Vagina (tissue), 2 donors: Measurements from ENCODE around the gene PSMD11.

Experiments used
- POLR2A ChIP-seq, 2 donors: fragments of 450-650 bp; IDR thresholded peaks; one replicate each; pipeline ENCODE4 v1.6.1; 2017; ENCODE audit warnings: antibody characterized with exemption in 2 of 2, mild to moderate bottlenecking in 2 of 2, moderate library complexity in 2 of 2
- POLR2AphosphoS5 ChIP-seq, 2 donors: sonication (generic); formaldehyde crosslinking; IDR thresholded peaks; one replicate each; pipeline ENCODE4 v1.9.0; 2017; ENCODE audit warnings: antibody characterized with exemption in 2 of 2, mild to moderate bottlenecking in 2 of 2, low read depth in 1 of 2; ENCODE audit not compliant: insufficient read depth in 1 of 2
- TF ChIP-seq, protein P1 (sequence below), 3 experiments: fragments of 450-650 bp in 2 of 3; fragments of 200-600 bp in 1 of 3; sonication (generic) in 1 of 3; IDR thresholded peaks; one replicate each; pipeline ENCODE4 v1.5.1; 2017 to 2019; ENCODE audit warnings: antibody characterized with exemption in 3 of 3, mild to moderate bottlenecking in 2 of 3, moderate library complexity in 2 of 3

DNA sequence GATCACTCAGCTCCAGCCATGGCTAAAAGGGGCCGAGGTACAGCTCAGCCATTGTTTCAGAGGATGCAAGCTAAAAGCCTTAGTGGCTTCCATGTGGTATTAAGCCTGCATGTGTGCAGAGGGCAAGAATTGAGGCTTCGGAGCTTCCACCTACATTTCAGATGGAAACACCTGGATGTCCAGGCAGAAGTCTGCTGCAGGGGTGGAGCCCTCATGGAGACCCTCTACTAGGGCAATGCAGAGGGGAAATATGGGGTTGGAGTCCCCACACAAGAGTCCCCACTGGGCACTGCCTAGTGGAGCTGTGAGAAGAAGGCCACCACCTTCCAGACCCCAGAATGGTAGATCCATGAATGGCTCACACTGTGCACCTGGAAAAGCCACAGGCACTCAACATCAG, 14.7 kb upstream of the PSMD11 start:
- TF ChIP-seq, protein P1, sequence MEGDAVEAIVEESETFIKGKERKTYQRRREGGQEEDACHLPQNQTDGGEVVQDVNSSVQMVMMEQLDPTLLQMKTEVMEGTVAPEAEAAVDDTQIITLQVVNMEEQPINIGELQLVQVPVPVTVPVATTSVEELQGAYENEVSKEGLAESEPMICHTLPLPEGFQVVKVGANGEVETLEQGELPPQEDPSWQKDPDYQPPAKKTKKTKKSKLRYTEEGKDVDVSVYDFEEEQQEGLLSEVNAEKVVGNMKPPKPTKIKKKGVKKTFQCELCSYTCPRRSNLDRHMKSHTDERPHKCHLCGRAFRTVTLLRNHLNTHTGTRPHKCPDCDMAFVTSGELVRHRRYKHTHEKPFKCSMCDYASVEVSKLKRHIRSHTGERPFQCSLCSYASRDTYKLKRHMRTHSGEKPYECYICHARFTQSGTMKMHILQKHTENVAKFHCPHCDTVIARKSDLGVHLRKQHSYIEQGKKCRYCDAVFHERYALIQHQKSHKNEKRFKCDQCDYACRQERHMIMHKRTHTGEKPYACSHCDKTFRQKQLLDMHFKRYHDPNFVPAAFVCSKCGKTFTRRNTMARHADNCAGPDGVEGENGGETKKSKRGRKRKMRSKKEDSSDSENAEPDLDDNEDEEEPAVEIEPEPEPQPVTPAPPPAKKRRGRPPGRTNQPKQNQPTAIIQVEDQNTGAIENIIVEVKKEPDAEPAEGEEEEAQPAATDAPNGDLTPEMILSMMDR (IDR thresholded peaks at IDR 0.05), result no peak
- no peak for TF ChIP-seq POLR2A (IDR thresholded peaks at IDR 0.05)
- TF ChIP-seq POLR2AphosphoS5 (IDR thresholded peaks at IDR 0.05; ENCODE audit: insufficient read depth in 1 of 2, low read depth in 1 of 2), result no peak
